ENCODE data around the gene MUC13. TPM values are rescaled to one million over a fixed set of nuclear protein-coding genes. Genes with fewer than 3 reads are reported as not detected.

MUC13 gene
- total RNA-seq, 2 experiments from 2014 or later, result not detected

- BruUV-seq (replicated peaks), result no TSS peak
- no peak for DNase-seq (ENCODE audit: low spot score)
- ChIA-PET POLR2A (no interaction called here), CTCF (ENCODE audit: unreplicated experiment) (interaction anchor here (0.6 kb wide), 1 partner anchor 304 kb away, joined by 5 read pairs; no protein-coding TSS in a partner anchor)
- Histone ChIP-seq H2AFZ (ENCODE audit: low read length) (no peak overlapping the region), H3K4me2 (ENCODE audit: low read length) (no peak overlapping the region), H3K27ac (ENCODE audit: low read depth, low read length, poor library complexity, severe bottlenecking) (no peak overlapping the region), H3K9me2 (ENCODE audit: insufficient read depth, low read length) (no peaks in the 10 kb centered on the region), H4K20me1 (ENCODE audit: insufficient read depth, low read length) (no peaks in the 10 kb centered on the region), H3K4me1 (ENCODE audit: insufficient read depth, low read length, poor library complexity, severe bottlenecking) (no peaks in the 10 kb centered on the region), H3K36me3 (ENCODE audit: insufficient read depth, low read length) (no peaks in the 10 kb centered on the region), H3K4me3 (ENCODE audit: low read depth, low read length, poor library complexity, severe bottlenecking) (no peak overlapping the region), H3K9me3 (ENCODE audit: low read length) (no peaks in the 10 kb centered on the region), H3K79me2 (ENCODE audit: insufficient read depth, low read depth, low read length) (no peaks in the 10 kb centered on the region)
- intact Hi-C loops (cut with micrococcal nuclease; ENCODE audit: unreplicated experiment), result no loop called here
- TF ChIP-seq EZH2phosphoT487 (IDR thresholded peaks at IDR 0.05; ENCODE audit: borderline replicate concordance, low read depth, low read length) (no peak), CTCF (conservative IDR thresholded peaks at IDR 0.05; ENCODE audit: low read length) (no peak)
Measured at GRCh38 chr3:124858275-124858674, 76.3 kb downstream of the MUC13 start.

- Histone ChIP-seq H3K4me1 (ENCODE audit: insufficient read depth, low read length, poor library complexity, severe bottlenecking) (no peaks in the 10 kb centered on the region), H4K20me1 (ENCODE audit: insufficient read depth, low read length) (no peaks in the 10 kb centered on the region), H3K4me3 (ENCODE audit: low read depth, low read length, poor library complexity, severe bottlenecking) (no peak overlapping the region), H3K9me2 (ENCODE audit: insufficient read depth, low read length) (no peaks in the 10 kb centered on the region), H3K36me3 (ENCODE audit: insufficient read depth, low read length) (no peaks in the 10 kb centered on the region), H3K79me2 (ENCODE audit: insufficient read depth, low read depth, low read length) (no peaks in the 10 kb centered on the region), H2AFZ (ENCODE audit: low read length) (no peak overlapping the region), H3K4me2 (ENCODE audit: low read length) (no peak overlapping the region), H3K27ac (ENCODE audit: low read depth, low read length, poor library complexity, severe bottlenecking) (no peak overlapping the region), H3K9me3 (ENCODE audit: low read length) (no peaks in the 10 kb centered on the region)
- ChIA-PET CTCF (ENCODE audit: unreplicated experiment) (no interaction called here), POLR2A (no interaction called here)
- TF ChIP-seq CTCF (conservative IDR thresholded peaks at IDR 0.05; ENCODE audit: low read length) (no peak), EZH2phosphoT487 (IDR thresholded peaks at IDR 0.05; ENCODE audit: borderline replicate concordance, low read depth, low read length) (no peak)
- BruUV-seq (replicated peaks), result no TSS peak
- intact Hi-C loops (cut with micrococcal nuclease; ENCODE audit: unreplicated experiment), result no loop called here
- DNase-seq (ENCODE audit: low spot score), result no peak
Measured at GRCh38 chr3:124856677-124857076, 77.9 kb downstream of the MUC13 start.

Other genes starting within 250 kb of the MUC13 start
- gene UMPS, start 204.3 kb downstream of the MUC13 start, total RNA-seq (2014; rRNA removed; shearing (Covaris generic)), result 24.8 and 34.9 TPM in 2 replicates
- gene UMPS, start 204.3 kb downstream of the MUC13 start, total RNA-seq (2022), result 29.3 and 62.7 TPM in 2 replicates
- gene ITGB5, start 47.4 kb downstream of the MUC13 start, total RNA-seq (2014; rRNA removed; shearing (Covaris generic)), result not detected in 2 replicates
- gene ITGB5, start 47.4 kb downstream of the MUC13 start, total RNA-seq (2022), result not detected in 2 replicates
- 2.4 and 5.7 TPM in 2 replicates for gene HEG1, start 121.2 kb upstream of the MUC13 start, total RNA-seq (2014; rRNA removed; shearing (Covaris generic))
- 4.9 and 6.0 TPM in 2 replicates for gene HEG1, start 121.2 kb upstream of the MUC13 start, total RNA-seq (2022)